PC-9 (cell line): ENCODE measurements around the gene IL20. TPM values are rescaled to one million over a fixed set of nuclear protein-coding genes. Genes with fewer than 3 reads are reported as not detected.
"Not testable (repeated sequence)": the region's sequence is repeated elsewhere in the genome, so short reads cannot be mapped to it uniquely, and the experiment has no call there.

ENCODE experiments used
- BruUV-seq: library from RNA; stranded (reverse); fragments of 400-500 nt; replicated peaks from 2 replicates; lab custom pipeline; 2021; lab: Mats Ljungman, UMichigan
- CTCF ChIA-PET: fragments of 300-600 bp; sonication (Branson Sonifier 250); formaldehyde crosslinking; loops from one replicate; lab custom pipeline; 2022; ENCODE audit warnings: antibody characterized with exemption; lab: Charles Lee
- POLR2A ChIA-PET: fragments of 300-600 bp; sonication (Branson Sonifier 250); formaldehyde crosslinking; loops from one replicate; lab custom pipeline; 2022; ENCODE audit warnings: antibody characterized with exemption; ENCODE audit not compliant: unreplicated experiment; lab: Charles Lee
- DNase-seq, 2 experiments: peaks; one replicate each; pipeline versions ENCODE4 v3.0.0 to v3.0.0-alpha.2; 2015 to 2022; ENCODE audit warnings: mixed read lengths in 1 of 2
- H2AFZ ChIP-seq: fragments of 200-600 bp; sonication (generic); 2 replicates; pipeline ENCODE4 v1.8.1; 2017; ENCODE audit warnings: antibody characterized with exemption
- H3F3A ChIP-seq: fragments of 200-600 bp; sonication (generic); 2 replicates; pipeline ENCODE4 v1.8.1; 2017; ENCODE audit warnings: antibody characterized with exemption, mild to moderate bottlenecking, low read depth; ENCODE audit not compliant: insufficient read depth
- H3K27ac ChIP-seq: fragments of 200-600 bp; sonication (generic); 2 replicates; pipeline ENCODE4 v1.6.1; 2016; ENCODE audit warnings: mixed run types
- H3K27me3 ChIP-seq: fragments of 200-600 bp; sonication (generic); 2 replicates; pipeline ENCODE4 v1.6.1; 2016; ENCODE audit warnings: low read depth, mixed run types; ENCODE audit not compliant: insufficient read depth
- H3K36me3 ChIP-seq: fragments of 200-600 bp; sonication (generic); 2 replicates; pipeline ENCODE4 v1.6.1; 2016; ENCODE audit warnings: low read depth, mixed run types
- H3K4me1 ChIP-seq: fragments of 200-600 bp; sonication (generic); replicated peaks from 2 replicates; pipeline ENCODE4 v1.6.1; 2016; ENCODE audit warnings: mixed run types; ENCODE audit not compliant: insufficient read depth
- H3K4me2 ChIP-seq: fragments of 200-600 bp; sonication (generic); 2 replicates; pipeline ENCODE4 v1.6.1; 2017; ENCODE audit warnings: mixed run types
- H3K4me3 ChIP-seq: fragments of 200-600 bp; sonication (generic); 2 replicates; pipeline ENCODE4 v1.6.1; 2016; ENCODE audit warnings: mixed run types
- H3K79me2 ChIP-seq: fragments of 200-600 bp; sonication (generic); 2 replicates; pipeline ENCODE4 v1.6.1; 2017; ENCODE audit warnings: low read depth, mixed run types
- H3K9me2 ChIP-seq: fragments of 200-600 bp; sonication (generic); 2 replicates; pipeline ENCODE4 v1.8.1; 2017; ENCODE audit warnings: mild to moderate bottlenecking; ENCODE audit not compliant: insufficient read depth
- H3K9me3 ChIP-seq: fragments of 200-600 bp; sonication (generic); 2 replicates; pipeline ENCODE4 v1.8.1; 2016; ENCODE audit warnings: low read depth; ENCODE audit not compliant: insufficient read depth
- H4K20me1 ChIP-seq: fragments of 200-600 bp; sonication (generic); 2 replicates; pipeline ENCODE4 v1.8.1; 2017; ENCODE audit not compliant: insufficient read depth
- EZH2 ChIP-seq: fragments of 200-600 bp; sonication (generic); IDR thresholded peaks from 2 replicates; pipeline ENCODE4 v1.8.0; 2017; ENCODE audit warnings: antibody characterized with exemption, low read depth
- intact Hi-C: fragments of 100-400 bp; cut with micrococcal nuclease; formaldehyde crosslinking; loops from one replicate; pipeline ENCODE4 v1.10.0; 2022; ENCODE audit not compliant: unreplicated experiment
- total RNA-seq: library from RNA; stranded (reverse); gene quantifications from 2 replicates; pipeline ENCODE4 v1.2.3, GENCODE V29; 2021
- TF ChIP-seq, protein P1 (sequence below): fragments of 200-600 bp; sonication (generic); conservative IDR thresholded peaks from 2 replicates; pipeline ENCODE4 v1.6.1; 2017; ENCODE audit warnings: mixed run types, antibody characterized with exemption, mild to moderate bottlenecking, moderate library complexity

IL20 gene
- total RNA-seq, 1 experiment from 2014 or later, result not detected

DNA sequence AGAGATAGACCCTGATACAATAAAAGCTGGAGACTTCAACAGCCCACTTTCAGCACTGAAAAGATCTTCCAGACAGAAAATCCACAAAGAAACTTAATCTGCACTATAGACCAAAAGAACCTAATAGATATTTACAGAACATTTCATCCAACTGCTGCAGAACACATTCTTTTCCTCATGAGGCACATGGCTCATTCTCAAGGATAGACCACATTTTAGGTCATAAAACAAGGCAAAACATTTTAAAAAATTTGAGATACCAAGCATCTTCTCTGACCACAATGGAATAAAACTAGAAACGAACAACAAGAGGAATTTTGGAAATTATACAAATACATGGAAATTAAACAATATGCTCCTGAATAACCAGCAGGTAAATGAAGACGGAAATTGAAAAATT, 15.0 kb upstream of the IL20 start:
- Histone ChIP-seq H3K27me3 (peaks cover 39% of the 10 kb centered on the region), H3K4me3 (no peak overlapping the region), H3K36me3 (no peaks in the 10 kb centered on the region), H3K9me3 (no peaks in the 10 kb centered on the region; the same call in 1 of the 2 replicates), H3K4me2 (no peak overlapping the region), H3K9me2 (no peaks in the 10 kb centered on the region), H3K4me1 (no peaks in the 10 kb centered on the region), H3K27ac (no peak overlapping the region), H2AFZ (no peak overlapping the region), H4K20me1 (no peaks in the 10 kb centered on the region), H3F3A (no peaks in the 10 kb centered on the region), H3K79me2 (no peaks in the 10 kb centered on the region)
- TF ChIP-seq EZH2, result no peak
- TF ChIP-seq, protein P1, sequence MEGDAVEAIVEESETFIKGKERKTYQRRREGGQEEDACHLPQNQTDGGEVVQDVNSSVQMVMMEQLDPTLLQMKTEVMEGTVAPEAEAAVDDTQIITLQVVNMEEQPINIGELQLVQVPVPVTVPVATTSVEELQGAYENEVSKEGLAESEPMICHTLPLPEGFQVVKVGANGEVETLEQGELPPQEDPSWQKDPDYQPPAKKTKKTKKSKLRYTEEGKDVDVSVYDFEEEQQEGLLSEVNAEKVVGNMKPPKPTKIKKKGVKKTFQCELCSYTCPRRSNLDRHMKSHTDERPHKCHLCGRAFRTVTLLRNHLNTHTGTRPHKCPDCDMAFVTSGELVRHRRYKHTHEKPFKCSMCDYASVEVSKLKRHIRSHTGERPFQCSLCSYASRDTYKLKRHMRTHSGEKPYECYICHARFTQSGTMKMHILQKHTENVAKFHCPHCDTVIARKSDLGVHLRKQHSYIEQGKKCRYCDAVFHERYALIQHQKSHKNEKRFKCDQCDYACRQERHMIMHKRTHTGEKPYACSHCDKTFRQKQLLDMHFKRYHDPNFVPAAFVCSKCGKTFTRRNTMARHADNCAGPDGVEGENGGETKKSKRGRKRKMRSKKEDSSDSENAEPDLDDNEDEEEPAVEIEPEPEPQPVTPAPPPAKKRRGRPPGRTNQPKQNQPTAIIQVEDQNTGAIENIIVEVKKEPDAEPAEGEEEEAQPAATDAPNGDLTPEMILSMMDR, result no peak
- DNase-seq, result no peak
- intact Hi-C loops, result no loop called here
- ChIA-PET CTCF (no interaction called here), POLR2A (no interaction called here)
- no TSS peak for BruUV-seq

DNA sequence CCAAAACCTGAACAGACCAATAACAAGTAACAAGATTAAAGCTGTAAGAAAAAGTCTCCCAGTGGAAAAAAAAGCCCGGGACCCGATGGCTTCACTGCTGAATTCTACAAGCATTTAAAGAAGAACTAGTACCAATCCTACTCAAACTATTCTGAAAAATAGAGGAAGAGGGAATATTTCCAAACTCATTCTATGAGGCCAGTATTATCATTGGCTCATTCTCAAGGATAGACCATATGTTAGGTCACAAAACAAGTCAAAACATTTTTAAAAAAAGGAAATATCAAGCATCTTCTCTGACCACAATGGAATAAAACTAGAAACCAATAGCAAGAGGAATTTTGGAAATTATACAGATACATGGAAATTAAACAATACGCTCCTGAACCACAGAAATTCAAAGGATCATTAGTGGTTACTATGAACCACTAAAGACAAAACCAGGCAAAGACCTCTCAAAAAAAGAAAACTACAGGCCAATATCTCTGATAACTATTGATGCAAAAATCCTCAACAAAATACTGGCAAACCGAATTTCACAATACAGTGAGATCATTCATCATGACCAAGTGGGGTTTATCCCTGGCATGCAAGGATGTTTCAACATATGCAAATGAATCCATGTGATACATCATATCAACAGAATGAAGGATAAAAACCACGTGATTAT, 13.9 kb upstream of the IL20 start:
- Histone ChIP-seq H3K36me3 (no peaks in the 10 kb centered on the region), H4K20me1 (no peaks in the 10 kb centered on the region), H3K4me3 (no peak overlapping the region), H3F3A (no peaks in the 10 kb centered on the region), H3K9me3 (no peaks in the 10 kb centered on the region; the same call in 1 of the 2 replicates), H3K4me2 (no peak overlapping the region), H3K27me3 (peaks cover 42% of the 10 kb centered on the region), H3K9me2 (no peaks in the 10 kb centered on the region), H3K27ac (no peak overlapping the region), H2AFZ (no peak overlapping the region), H3K4me1 (no peaks in the 10 kb centered on the region), H3K79me2 (no peaks in the 10 kb centered on the region)
- ChIA-PET CTCF (no interaction called here), POLR2A (no interaction called here)
- intact Hi-C loops, result no loop called here
- DNase-seq, result no peak
- no TSS peak for BruUV-seq
- TF ChIP-seq, protein P1, result no peak
- no peak for TF ChIP-seq EZH2

DNA sequence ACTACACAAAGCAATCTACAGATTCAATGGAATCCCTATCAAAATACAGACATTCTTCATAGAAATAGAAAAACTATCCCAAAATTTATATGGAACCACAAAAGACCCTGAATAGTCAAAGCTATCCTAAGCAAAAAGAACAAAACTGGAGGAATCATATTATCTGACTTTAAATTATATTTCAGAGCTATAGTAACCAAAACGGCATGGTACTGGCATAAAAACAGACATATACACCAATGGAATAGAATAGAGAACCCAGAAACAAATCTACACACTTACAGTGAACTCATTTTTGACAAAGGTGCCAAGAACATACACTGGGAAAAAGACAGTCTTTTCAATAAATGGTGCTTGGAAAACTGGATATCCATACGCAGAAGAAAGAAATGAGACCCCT, 12.8 kb upstream of the IL20 start:
- H3F3A ChIP-seq, H4K20me1 ChIP-seq, BruUV-seq, H3K4me3 ChIP-seq, H2AFZ ChIP-seq, DNase-seq, H3K36me3 ChIP-seq, intact Hi-C loops, H3K27ac ChIP-seq, H3K79me2 ChIP-seq, H3K4me2 ChIP-seq, H3K9me2 ChIP-seq, H3K9me3 ChIP-seq, H3K4me1 ChIP-seq, POLR2A ChIA-PET: not testable (repeated sequence)
- peaks cover 43% of the 10 kb centered on the region for H3K27me3 ChIP-seq
- CTCF ChIA-PET, result interaction anchor here (0.6 kb wide), 2 partner anchors 124 to 624 kb away, joined by 3 to 5 read pairs; no protein-coding TSS in a partner anchor

DNA sequence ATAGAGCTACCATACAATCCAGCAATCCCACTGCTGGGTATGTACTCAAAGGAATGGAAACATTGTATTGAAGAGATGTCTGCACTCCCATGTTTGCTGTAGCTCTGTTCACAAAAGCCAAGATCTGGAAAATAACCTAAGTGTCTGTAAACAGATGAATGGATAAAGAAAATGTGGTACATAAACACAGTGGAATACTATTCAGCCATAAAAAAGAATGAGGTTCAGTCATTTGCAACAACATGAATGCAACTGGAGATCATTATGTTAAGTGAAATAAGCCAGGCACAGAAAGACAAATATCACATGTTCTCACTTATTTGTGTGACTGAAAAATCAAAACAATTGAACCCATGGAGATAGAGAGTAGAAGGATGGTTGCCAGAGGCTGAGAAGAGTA, 11.7 kb upstream of the IL20 start:
- H3K36me3 ChIP-seq, H3K4me1 ChIP-seq, H3K9me3 ChIP-seq, H4K20me1 ChIP-seq, intact Hi-C loops, H3K27ac ChIP-seq, H3K9me2 ChIP-seq, POLR2A ChIA-PET, DNase-seq, BruUV-seq, H3K4me2 ChIP-seq, H2AFZ ChIP-seq, H3K79me2 ChIP-seq, H3F3A ChIP-seq, CTCF ChIA-PET, H3K4me3 ChIP-seq: not testable (repeated sequence)
- peaks cover 43% of the 10 kb centered on the region for H3K27me3 ChIP-seq
